Mesangial cell (primary cell): ENCODE measurements around the gene ATP11B. TPM values are rescaled to one million over a fixed set of nuclear protein-coding genes. Genes with fewer than 3 reads are reported as not detected.

Source experiments
- total RNA-seq: library from RNA; depleted of rRNA; stranded (reverse); fragments of >200 nt; gene quantifications from 2 replicates; pipeline ENCODE4 v1.2.3, GENCODE V29; 2015

ATP11B gene
- total RNA-seq = 31.6 TPM in 2 replicates

DNA sequence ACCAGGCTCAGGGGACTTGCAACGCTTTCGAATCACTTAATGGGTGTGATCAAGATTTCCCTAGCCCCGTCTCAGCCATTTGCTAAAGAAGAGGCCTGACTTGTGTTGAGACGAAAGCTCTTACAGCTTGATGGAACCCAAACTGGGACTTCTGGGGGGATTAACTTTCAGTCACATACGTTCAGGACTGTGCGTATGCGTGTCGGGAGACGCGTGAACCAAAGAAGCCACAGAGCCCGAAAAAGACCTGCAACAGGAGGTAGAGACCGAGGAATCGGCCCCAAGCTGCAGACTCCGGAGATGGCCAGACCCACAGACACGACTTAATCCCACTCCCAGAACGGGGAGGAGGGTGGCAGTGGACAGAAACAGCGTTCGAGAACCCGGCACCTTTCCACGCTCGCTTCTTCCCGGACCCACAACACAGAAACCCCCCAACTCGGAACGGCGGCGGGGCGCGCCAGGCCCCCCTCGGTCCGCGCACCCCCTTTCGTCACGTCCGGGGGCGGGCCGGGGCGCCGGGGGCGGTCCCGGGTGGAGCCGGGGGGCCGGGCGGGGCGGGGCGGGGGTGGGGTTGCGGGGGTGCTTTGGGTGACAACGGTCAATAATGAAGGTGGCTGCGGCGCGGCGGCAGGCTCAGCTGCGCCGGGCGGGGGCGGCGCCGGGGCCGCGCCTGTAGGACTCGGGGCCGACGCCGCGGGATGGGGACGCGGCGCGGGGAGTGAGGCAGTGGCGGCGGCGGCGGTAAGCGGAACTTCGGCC lies at the start of gene ATP11B:
Gene ATP11B (plus strand): TSS at position 604 of the 762 bp plus-strand sequence. CDS start 256 bp downstream, outside the sequence.

Other genes starting within 250 kb of the ATP11B start
- 10.5 and 11.7 TPM in 2 replicates for gene DCUN1D1, start 187.0 kb downstream of the ATP11B start, total RNA-seq